Adipose tissue (tissue), 3 donors: ENCODE measurements around the gene UBE2L6. TPM values are rescaled to one million over a fixed set of nuclear protein-coding genes. Genes with fewer than 3 reads are reported as not detected.
"Not testable (repeated sequence)": the region's sequence is repeated elsewhere in the genome, so short reads cannot be mapped to it uniquely, and the experiment has no call there.

Source experiments
- H3K27ac ChIP-seq: one replicate; pipeline ENCODE4 v1.5.1; 2013; ENCODE audit warnings: low read depth, low read length
- WGBS, 3 donors: extraction: QIAGEN DNeasy Blood & Tissue Kit; methylation state at CpG; one replicate each; pipeline ENCODE4 v1.1.7; 2013; 5-methylcytosine and 5-hydroxymethylcytosine counted together
- polyA plus RNA-seq, 3 donors: library from polyadenylated mRNA; stranded (reverse); fragments of 200-250 nt; gene quantifications; one replicate each; pipeline ENCODE4 v1.2.3, GENCODE V29; 2013
- donor health status: healthy with polysubstance abuse.
- donor health status: Bipolar disorder and iron deficiency.
- donor health status: healthy.

Gene UBE2L6
- polyA plus RNA-seq, 3 donors = 20.1 to 111 (median 38.6) TPM

DNA sequence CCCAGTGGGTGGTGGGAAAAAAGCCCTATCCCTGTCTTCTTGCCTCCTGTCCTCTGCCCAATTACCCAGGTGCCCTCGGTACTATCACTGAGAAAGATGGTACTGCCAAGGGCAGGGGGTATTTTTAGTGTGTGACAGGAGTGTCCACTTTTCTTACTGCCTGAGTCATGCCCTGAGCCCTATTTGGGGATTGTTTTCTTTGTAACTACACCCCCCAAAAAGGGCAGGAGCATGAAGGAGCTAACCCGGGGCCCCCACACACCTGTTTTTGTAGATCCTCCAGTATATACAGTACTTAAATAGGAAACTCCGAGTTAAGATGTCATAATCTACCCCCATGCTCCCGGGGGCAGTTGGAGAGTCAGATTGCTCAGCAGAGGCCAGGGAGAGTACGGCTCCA is 26.3 kb downstream of the UBE2L6 start:
- H3K27ac ChIP-seq = no peak overlapping the region
- 80 to 86% (median 85%) methylated on average over 5 of the region's 5 CpGs for WGBS, 3 donors

DNA sequence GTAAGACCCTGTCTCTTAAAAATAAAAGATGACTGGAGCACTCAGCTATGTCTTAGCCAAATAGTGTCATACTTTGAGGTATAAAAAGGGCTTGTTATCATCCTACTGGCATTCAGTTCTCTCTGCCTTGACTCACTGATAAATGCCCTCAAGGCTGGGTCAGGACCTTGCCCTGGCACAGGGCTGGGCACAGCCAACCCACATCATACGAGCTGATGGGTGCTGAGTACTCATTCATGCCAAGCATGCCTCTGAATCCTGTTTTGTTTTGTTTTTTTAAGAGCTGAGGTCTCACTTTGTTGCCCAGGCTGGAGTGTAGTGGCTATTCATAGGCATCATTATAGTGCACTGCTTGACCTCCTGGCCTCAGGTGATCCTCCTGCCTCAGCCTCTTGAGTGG is 28.1 kb downstream of the UBE2L6 start:
- WGBS, 3 donors = 67 to 83% (median 72%) methylated on average over 1 of the region's 1 CpG
- no peak overlapping the region for H3K27ac ChIP-seq

DNA sequence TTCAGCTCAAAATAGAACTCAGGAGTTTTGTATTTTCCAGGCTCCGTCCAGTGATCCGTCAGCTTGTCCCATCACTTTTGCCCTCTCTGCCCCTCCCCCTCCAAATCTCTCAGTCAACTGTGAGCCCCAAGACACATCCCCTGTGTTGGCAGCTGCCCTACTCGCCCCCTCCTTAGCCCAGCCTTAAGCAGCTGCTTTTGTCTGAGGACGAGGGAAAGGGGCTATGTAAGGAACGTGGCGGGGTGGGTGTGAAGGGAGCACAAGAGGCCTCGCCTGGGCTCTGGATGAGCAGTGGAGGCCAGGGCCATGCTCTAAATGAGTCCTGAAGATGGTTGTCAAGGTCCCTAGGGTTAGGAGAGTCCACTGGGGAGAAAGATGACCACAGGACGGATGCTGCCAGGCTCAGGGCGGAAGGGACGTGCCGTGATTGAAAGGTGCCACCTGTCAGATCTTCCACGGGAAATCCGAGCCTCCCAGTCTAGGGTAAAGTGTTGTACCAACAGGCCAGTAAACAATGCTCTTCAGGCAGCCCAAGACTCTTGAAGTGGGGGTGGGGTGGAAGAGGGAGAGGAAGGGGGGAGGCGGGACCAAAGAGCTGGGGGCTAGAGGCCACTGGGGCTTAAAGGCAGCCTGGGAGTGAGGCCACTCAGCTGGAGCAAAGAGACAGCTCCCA is 30.4 kb downstream of the UBE2L6 start, which contains the start of gene SMTNL1:
Gene SMTNL1 (plus strand): TSS at position 649 of the 673 bp plus-strand sequence. CDS start 5,048 bp downstream, outside the sequence.
- WGBS, 3 donors = 70 to 82% (median 76%) methylated on average over 14 of the region's 14 CpGs
- no peak within 1 kb of the TSS for H3K27ac ChIP-seq

DNA sequence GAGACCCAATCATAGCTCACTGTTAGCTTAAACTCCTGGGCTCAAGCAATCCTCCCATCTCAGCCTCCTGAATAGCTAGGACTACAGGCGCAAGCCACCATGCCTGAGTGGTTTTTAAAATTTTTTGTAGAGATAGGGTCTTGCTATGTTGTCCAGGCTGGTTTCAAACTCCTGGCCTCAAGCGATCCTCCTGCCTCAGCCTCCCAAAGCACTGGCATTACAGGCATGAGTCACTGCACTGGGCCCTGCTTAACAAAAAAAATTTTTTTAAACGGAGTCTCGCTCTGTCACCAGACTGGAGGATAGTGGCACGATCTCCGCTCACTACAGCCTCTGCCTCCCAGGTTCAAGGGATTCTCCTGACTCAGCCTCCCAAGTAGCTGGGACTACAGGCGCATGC is 33.0 kb downstream of the UBE2L6 start:
- H3K27ac ChIP-seq = not testable (repeated sequence)
- 96 to 97% (median 96%) methylated on average over 7 of the region's 7 CpGs for WGBS, 3 donors

DNA sequence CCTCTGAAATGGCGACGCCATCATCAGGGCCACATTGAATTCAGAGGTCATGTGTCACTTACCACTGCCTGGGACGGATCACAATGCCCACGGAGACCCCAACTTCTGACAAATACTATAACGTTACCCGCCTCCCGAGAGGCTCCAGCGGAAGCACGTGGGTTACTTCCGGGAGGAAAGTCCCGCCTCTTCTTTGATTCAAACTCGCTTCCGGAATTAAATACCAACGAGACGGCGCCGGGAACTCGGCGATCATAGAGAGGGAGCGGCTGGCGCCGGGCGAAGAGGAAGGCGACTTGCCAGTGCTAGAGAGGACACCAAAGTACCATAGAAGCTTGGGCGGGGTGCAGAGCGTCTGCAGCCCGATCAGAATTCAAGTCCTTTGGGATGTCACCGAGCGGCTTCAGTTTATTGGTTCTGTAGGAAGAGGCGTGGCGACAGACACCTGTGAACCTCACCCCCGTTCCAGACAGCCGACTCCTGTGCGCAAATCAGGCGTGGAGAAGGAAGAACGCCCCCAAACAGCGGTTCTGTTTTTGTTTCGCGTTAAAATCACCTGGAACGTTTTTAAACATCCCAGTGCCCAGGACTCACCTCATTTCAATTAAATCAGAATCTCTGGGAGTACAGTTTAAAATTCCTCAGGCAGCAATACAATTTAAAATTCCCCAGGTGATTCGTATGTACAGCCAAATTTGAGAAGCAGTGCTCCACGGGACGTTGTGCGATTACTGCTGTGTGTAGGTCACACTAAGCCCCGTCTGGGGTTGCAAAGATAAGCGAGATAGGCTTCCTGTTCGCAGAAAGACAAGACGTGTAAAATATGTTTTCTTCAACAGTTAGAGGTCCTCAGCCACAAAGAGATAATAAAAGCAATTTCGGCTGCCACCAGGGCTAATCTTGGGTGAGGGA is 36.6 kb downstream of the UBE2L6 start, which contains the start of gene TIMM10:
Gene TIMM10 (minus strand): TSS at position 159 of the 912 bp plus-strand sequence. CDS start 565 bp downstream, outside the sequence.
- 0 to 1% (median 1%) methylated on average over 49 of the region's 49 CpGs for WGBS, 3 donors
- H3K27ac ChIP-seq = peak within 1 kb of the TSS; percentile 42

DNA sequence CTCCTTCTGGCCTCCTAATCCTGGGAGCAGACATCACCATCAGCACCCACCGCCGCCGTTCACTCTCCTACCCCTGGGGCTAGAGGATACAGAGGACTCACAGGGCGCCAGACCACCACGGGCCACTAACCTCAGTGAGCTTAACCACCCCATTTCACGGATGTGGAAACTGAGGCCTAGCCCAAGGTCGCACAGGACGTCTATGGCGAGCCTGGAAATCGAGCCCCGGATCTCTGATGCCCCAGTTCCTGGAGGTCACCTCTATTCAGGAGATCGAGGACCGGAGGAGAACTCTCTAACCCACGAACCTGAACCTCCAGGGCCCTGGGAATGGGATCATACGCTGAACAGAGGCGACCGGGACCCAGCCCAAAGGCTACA is 37.3 kb downstream of the UBE2L6 start:
- no peak overlapping the region for H3K27ac ChIP-seq
- 0 to 2% (median 1%) methylated on average over 17 of the region's 17 CpGs for WGBS, 3 donors

DNA sequence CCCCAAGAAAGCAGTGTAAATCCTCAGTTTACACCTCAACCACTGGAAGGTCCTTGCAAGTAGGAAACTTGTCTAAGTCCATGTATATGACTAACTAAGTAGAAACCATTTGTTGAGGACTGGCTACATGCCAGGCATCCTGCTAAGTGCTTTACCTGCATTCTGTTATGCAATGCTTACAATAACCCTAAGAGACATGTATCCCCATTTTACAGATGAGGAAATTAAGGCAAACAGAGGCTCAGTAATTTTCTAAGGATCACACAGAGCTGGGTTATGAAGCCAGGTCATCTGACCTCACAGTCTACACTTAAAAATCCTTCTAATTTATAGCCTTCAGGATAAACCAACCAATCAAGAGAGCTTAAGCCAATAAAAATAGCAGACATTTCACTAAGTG is 38.5 kb downstream of the UBE2L6 start:
- H3K27ac ChIP-seq = no peak overlapping the region

DNA sequence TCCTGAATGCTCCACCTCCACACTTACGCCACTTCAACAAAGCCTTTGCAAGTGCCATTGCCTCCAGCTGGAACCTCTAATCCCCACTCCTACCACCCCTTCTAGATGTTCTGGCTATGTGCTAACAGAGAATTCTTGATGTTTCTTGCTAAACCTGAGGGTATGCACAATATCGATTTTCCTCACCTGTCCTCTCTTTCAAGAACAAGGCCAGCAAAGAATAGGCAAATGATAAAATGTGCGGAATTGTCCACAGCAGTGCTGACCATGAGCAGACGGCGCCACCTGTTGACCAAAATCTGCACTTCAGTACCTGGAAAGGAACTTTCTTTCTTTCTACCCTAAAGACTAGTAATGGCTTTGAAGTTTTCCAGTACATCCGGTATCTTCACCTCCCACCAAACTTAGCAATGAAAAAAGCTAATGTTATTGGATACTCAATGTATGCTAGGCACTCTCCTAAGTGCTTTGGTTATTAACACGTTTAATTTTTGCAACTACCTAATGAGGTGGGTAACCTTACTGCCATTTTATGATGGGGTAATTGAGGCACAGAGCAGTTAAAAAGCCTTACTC is 40.3 kb downstream of the UBE2L6 start:
- WGBS, 3 donors = 11 to 21% (median 18%) methylated on average over 7 of the region's 7 CpGs
- no peak overlapping the region for H3K27ac ChIP-seq

DNA sequence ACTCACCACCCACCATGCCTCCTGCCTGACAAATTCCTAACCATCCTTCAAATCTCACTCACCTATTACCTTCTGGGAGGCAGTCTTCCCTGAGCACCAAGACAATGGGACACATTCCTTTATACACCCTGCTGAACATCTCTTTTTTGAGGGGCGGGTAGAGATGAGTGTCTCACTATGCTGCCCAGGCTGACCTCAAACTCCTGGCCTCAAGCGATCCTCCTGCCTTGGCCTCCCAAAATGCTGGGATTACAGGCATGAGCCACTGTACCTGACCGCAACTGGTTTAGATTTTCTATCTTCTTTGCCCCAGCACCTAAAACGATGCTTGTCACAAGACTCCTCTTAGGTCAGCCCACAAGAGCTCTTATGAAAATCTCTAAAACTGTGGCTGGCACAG is 44.1 kb downstream of the UBE2L6 start:
- no peak overlapping the region for H3K27ac ChIP-seq
- WGBS, 3 donors = 90 to 94% (median 93%) methylated on average over 4 of the region's 4 CpGs

DNA sequence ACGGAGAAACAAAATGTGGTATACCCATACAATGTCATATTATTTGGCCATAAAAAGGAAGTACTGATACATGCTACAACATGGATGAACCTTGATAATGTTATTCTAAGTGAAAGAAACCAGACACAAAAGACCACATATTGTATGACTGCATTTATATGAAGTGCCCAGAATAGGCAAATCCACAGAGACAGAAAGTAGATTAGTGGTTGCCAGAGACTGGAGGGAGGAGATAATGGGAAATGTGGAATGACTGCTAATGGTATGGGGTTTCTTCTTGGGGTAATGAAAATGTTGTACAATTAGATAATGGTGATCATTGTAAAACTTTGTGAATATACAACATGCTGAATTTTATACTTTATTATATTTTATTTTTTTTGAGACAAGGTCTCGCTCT is 46.4 kb downstream of the UBE2L6 start:
- WGBS, 3 donors = 90 to 95% (median 93%) methylated on average over 2 of the region's 2 CpGs
- no peak overlapping the region for H3K27ac ChIP-seq

DNA sequence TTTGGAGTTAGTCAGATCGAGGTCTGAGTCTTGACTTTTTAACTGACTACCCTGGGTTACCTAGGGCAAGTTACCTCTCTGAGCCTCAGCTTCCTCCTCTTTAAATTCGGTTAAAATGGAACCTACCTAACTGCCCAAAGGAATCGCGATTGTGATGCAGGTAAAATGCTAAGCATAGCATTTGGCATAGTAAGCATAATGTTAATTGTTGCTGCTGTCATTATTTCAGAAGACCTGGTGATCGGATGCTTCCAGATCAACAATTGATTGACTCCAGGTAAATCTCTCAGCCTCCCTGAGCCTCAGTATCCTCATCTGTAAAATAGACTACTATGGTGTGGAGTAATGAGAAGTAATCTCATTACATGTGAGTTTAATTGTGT is 51.4 kb downstream of the UBE2L6 start:
- WGBS, 3 donors = 10 to 17% (median 15%) methylated on average over 5 of the region's 5 CpGs
- H3K27ac ChIP-seq = no peak overlapping the region

DNA sequence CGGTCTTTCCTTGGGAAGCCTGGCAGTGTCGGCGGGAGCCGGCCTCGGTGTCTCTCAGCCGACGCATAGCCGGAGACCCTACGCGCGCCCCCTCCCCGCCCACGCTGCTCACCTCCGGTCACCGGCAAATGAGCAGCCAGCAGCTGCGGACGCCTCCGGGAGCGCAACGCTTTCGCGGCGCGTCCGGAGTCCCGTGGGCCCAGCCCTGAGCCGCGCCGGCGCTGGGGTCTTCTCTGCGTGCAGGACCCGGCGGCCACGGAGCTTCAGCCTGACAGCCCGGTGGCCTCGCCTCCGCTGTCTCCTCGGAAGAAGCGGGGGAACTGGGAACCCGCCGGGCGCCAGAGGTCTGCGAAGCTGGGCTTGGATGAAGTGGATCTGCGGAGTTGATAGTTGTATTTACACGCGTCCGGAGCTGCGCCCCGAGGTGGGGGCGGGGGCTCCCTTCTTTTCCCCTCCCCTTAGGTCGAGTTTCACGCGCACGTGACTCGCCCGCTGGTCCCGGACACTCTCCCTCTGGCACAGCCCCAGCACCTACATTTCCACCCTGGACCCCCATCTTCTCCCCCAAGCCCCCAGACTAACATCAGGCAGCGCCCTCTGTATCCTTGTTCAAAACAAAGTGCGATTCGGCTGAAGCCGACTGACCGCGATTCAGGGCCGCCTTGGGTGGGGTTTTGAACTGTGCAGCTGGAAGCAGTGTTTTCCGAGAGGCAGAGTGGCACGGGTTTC is 52.0 kb downstream of the UBE2L6 start, which contains the start of gene SLC43A1:
Gene SLC43A1 (minus strand): TSS at position 371 of the 729 bp plus-strand sequence. CDS start 1,591 bp downstream, outside the sequence.
- no peak within 1 kb of the TSS for H3K27ac ChIP-seq
- 0 to 1% (median 0%) methylated on average over 42 to 66 of the region's 66 CpGs for WGBS, 3 donors

DNA sequence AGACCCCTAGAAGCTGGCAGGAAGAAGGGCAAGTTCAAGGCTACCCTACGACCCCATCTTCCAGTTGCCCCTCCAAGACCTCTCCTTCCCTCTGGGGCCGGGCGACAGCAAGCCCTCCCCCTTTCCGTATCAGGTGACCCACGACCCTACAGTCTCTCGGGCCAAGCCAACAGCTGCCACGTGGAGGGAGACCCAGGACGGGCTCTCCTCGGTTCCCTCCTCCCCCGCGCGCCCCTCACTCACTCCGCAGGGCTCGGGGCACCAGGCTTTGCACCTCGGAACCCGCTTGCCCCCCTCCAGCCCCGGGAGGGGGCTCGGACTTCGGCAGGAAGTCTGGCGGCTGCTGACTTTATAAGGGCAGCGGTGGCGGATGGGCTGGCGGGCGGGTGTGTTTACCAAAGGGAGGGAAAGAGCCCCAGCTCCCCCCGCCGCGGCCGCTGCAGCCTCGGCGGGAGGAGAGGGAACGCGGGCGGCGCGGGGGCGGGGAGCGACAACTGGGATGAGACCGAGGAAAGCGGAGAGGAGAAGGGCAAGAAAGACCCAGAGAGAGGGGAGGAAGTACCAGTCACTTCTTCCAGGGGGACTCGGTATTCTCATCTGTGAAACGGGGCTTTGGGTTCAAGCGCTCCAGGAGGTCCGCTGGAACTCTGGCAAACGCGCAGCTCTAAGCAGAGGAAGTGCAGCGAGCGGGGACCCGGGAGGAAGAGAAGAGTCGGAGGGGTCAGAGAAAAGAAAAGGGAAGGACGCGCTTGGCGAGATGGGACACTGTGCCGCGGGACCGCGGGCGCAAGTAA is 52.7 kb downstream of the UBE2L6 start:
- WGBS, 3 donors = 0 to 1% (median 0%) methylated on average over 53 to 57 of the region's 57 CpGs

DNA sequence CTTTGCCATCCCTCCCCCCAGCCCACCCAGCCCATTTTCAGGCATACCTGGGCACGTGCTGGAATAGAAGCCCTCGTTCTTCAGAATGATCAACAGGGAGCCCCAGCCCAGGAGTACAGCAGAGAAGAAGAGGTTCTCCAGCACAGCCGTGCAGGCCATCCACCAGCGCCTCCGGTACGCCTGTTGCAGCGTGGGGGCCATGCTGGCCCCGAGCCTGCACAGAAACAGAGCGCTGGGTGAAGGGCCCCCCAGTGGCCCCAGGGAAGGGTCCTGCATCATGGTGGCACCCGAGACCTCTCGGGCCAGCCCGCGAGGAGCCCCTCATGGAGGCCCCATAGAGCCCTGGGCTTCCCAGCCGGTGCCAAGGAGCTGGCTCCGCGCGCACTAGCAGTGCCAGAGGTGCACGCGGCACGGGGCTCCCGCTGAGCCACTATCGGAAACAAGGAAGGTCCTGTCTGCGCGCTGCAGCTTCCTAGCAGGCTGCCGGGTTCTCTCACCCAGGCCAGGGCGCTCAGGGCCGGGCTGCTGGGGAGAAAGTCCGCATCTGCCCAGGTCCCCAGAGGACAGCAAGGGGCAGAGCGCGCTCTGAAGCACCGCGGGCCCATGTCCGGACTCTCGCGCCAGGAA is 53.4 kb downstream of the UBE2L6 start:
- 2 to 16% (median 14%) methylated on average over 34 to 35 of the region's 35 CpGs for WGBS, 3 donors
- no peak overlapping the region for H3K27ac ChIP-seq

More for the DNA sequence above, 52.7 kb downstream of the UBE2L6 start:
- H3K27ac ChIP-seq = no peak overlapping the region

DNA sequence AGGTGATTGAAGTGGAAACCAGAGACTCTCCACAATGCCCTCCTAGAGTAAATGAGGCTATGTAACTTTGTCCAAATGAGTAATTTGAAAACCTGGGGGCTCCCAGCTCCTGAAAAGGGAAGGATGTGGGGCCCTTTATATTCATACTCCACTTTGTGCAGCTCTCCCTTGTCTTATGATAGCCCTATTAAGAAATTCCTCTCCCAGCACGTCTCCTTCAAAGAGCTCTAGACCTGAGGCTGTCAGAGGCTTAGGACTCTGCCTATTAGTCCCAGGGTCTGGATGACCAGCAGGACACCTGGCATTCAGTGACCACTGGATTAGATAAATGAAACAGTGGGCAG is 54.0 kb downstream of the UBE2L6 start:
- 20 to 48% (median 33%) methylated on average over 1 of the region's 1 CpG for WGBS, 3 donors
- no peak overlapping the region for H3K27ac ChIP-seq

DNA sequence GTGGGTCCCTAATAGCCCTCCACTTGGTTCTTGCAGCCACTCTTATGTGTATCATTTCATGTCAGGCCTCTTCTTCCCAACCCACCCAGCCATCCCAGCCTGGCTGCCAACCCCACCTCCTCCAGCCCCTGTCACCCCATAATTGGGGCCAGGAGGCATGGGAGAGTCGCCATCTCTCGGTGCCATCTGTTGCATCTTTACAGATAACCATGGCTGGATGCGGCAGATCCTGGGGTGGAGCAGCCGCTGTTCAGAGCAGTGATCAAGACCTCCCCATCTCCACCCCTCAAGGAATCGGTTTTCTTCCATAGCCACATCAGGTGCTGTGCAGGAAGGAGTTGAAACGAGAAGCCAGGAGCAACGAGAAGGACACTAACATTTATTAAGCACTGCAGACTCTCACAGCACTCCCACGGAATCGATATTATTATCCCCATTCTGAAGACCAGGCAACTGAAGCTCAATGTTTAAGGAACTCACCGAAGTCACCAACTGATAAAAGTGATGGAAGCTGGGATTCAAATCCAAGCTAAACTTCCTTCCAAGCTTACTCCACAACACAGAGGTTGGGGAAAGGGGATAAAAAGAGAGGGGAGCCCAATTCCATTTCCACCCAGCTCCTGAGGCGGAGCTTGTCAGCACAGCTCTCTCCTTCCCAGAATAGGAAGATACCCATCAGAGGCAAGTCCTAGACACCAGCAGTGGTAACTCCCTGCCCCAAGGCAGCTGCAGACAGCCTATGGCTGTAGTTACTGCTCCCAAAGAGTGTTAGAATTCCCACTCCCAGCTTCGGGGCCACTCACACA is 54.6 kb downstream of the UBE2L6 start:
- H3K27ac ChIP-seq = no peak overlapping the region
- WGBS, 3 donors = 44 to 89% (median 87%) methylated on average over 12 of the region's 12 CpGs
